Endothelial cell of umbilical vein (primary cell): ENCODE measurements around the gene SMYD4. TPM values are rescaled to one million over a fixed set of nuclear protein-coding genes. Genes with fewer than 3 reads are reported as not detected.
"Not testable (repeated sequence)": the region's sequence is repeated elsewhere in the genome, so short reads cannot be mapped to it uniquely, and the experiment has no call there.

ENCODE experiments used
- BruUV-seq: library from RNA; stranded (reverse); fragments of 400-500 nt; replicated peaks from 2 replicates; lab custom pipeline; 2021; lab: Mats Ljungman, UMichigan
- CTCF ChIA-PET: fragments of 300-600, 350-600 bp; sonication (Branson Sonifier 250); formaldehyde crosslinking; loops from one replicate; lab custom pipeline; 2021; ENCODE audit warnings: antibody characterized with exemption, inconsistent platforms; lab: Charles Lee
- POLR2A ChIA-PET: fragments of 300-600, 350-600 bp; sonication (Branson Sonifier 250); formaldehyde crosslinking; loops from one replicate; lab custom pipeline; 2021; ENCODE audit warnings: antibody characterized with exemption, inconsistent platforms; lab: Charles Lee
- DNase-seq: peaks from one replicate; pipeline ENCODE4 v3.0.0-alpha.2; 2011; ENCODE audit warnings: low read depth, low spot score
- FAIRE-seq: peaks from 2 replicates; lab custom pipeline; 2011; peaks lifted over from hg19 to GRCh38; lab: Jason Lieb, UNC
- H2AFZ ChIP-seq: 2 replicates; pipeline ENCODE4 v1.6.0; 2012; ENCODE audit warnings: low read depth, low read length, control low read depth, inconsistent platforms
- H3K27ac ChIP-seq: 2 replicates; pipeline ENCODE4 v1.5.1; 2011; ENCODE audit warnings: low read depth, mild to moderate bottlenecking, control low read depth, low read length, moderate library complexity; ENCODE audit not compliant: insufficient read depth
- H3K27me3 ChIP-seq, 2 experiments: 2 replicates each; pipeline versions ENCODE4 v1.6.0 to v1.6.1; 2011; ENCODE audit warnings: low read length in 2 of 2, mixed read lengths in 1 of 2; ENCODE audit not compliant: control insufficient read depth in 2 of 2, insufficient read depth in 2 of 2
- H3K36me3 ChIP-seq, 2 experiments: 2 replicates in 1 of 2; 3 replicates in 1 of 2; pipeline ENCODE4 v1.5.1; 2011; ENCODE audit warnings: low read length in 2 of 2, mild to moderate bottlenecking in 1 of 2, moderate library complexity in 1 of 2; ENCODE audit not compliant: control insufficient read depth in 2 of 2, insufficient read depth in 2 of 2; ENCODE audit errors: extremely low read depth in 1 of 2
- H3K4me1 ChIP-seq: 3 replicates; pipeline ENCODE4 v1.5.1; 2011; ENCODE audit warnings: mild to moderate bottlenecking, low read length; ENCODE audit not compliant: control insufficient read depth, insufficient read depth; ENCODE audit errors: extremely low read depth
- H3K4me2 ChIP-seq: 2 replicates; pipeline ENCODE4 v1.6.1; 2011; ENCODE audit warnings: low read length, control low read depth, mixed read lengths; ENCODE audit not compliant: insufficient read depth
- H3K4me3 ChIP-seq, 3 experiments: fragments of 200-600 bp in 1 of 3; sonication (generic), shearing (Covaris generic) in 1 of 3; replicated peaks in 1 of 3; 2 replicates each; pipeline ENCODE4 v1.5.1; 2011 to 2016; ENCODE audit warnings: control low read depth in 3 of 3, low read length in 3 of 3, mild to moderate bottlenecking in 2 of 3, inconsistent platforms in 1 of 3, low read depth in 1 of 3, moderate library complexity in 1 of 3; ENCODE audit not compliant: insufficient read depth in 1 of 3
- H3K79me2 ChIP-seq: 2 replicates; pipeline ENCODE4 v1.6.0; 2012; ENCODE audit warnings: low read length, inconsistent platforms; ENCODE audit not compliant: control insufficient read depth, insufficient read depth
- H3K9ac ChIP-seq: replicated peaks from 2 replicates; pipeline ENCODE3; 2011; ENCODE audit warnings: low read length, control low read depth; ENCODE audit not compliant: insufficient read depth; ENCODE audit errors: extremely low read depth
- H3K9me1 ChIP-seq: replicated peaks from 3 replicates; pipeline ENCODE4 v1.6.0; 2011; ENCODE audit warnings: mild to moderate bottlenecking, low read length; ENCODE audit not compliant: control insufficient read depth, insufficient read depth; ENCODE audit errors: extremely low read depth
- H3K9me3 ChIP-seq: replicated peaks from 2 replicates; pipeline ENCODE4 v1.5.1; 2012; ENCODE audit warnings: low read length, inconsistent platforms; ENCODE audit not compliant: control insufficient read depth, insufficient read depth
- H4K20me1 ChIP-seq: replicated peaks from 2 replicates; pipeline ENCODE3; 2011; ENCODE audit warnings: mild to moderate bottlenecking, low read length; ENCODE audit not compliant: control insufficient read depth, insufficient read depth; ENCODE audit errors: extremely low read depth
- EZH2 ChIP-seq: IDR thresholded peaks from 2 replicates; pipeline ENCODE4 v1.6.1; 2012; ENCODE audit warnings: borderline replicate concordance, low read depth, mild to moderate bottlenecking, moderate library complexity, low read length, inconsistent platforms; ENCODE audit not compliant: severe bottlenecking
- FOS ChIP-seq: IDR thresholded peaks from 2 replicates; pipeline ENCODE4 v1.6.1; 2011; ENCODE audit warnings: mild to moderate bottlenecking, low read length, moderate library complexity, borderline replicate concordance; ENCODE audit not compliant: insufficient read depth
- GATA2 ChIP-seq: IDR thresholded peaks from 2 replicates; pipeline ENCODE4 v1.7.0; 2011; ENCODE audit warnings: low read depth, mild to moderate bottlenecking, moderate library complexity, mixed read lengths, low read length; ENCODE audit not compliant: insufficient read length, insufficient read depth
- JUN ChIP-seq: IDR thresholded peaks from 2 replicates; pipeline ENCODE4 v1.6.1; 2011; ENCODE audit warnings: borderline replicate concordance, low read depth; ENCODE audit not compliant: insufficient read length, insufficient read depth
- MYC ChIP-seq: IDR thresholded peaks from one replicate; pipeline ENCODE4 v1.6.1; 2011; ENCODE audit warnings: mild to moderate bottlenecking, low read depth, low read length
- POLR2A ChIP-seq: IDR thresholded peaks from 2 replicates; pipeline ENCODE4 v1.6.1; 2012; ENCODE audit warnings: low read depth, mild to moderate bottlenecking, control low read depth, low read length
- POLR2AphosphoS5 ChIP-seq: IDR thresholded peaks from 2 replicates; pipeline ENCODE4 v1.6.1; 2012; ENCODE audit warnings: low read depth, mild to moderate bottlenecking, control low read depth, low read length, moderate library complexity; ENCODE audit not compliant: insufficient read depth
- dilution Hi-C: fragments of 300-500 bp; cut with MboI; formaldehyde crosslinking; loops from one replicate; pipeline ENCODE4 v1.15.0; 2019; ENCODE audit warnings: low sequenced_read_pairs; ENCODE audit not compliant: extremely low pct_ligation_motif_present
- intact Hi-C: fragments of 100-400 bp; cut with micrococcal nuclease; formaldehyde crosslinking; loops from one replicate; pipeline ENCODE4 v1.10.0; 2022
- polyA plus RNA-seq, 4 experiments: library from polyadenylated mRNA; depleted of rRNA in 3 of 4; stranded (reverse) in 3 of 4; unstranded in 1 of 4; fragments of >200 nt; gene quantifications; 2 replicates each; pipeline versions ENCODE4 v1.2.1 to v1.2.3, GENCODE V29; 2011 to 2012; ENCODE audit warnings: missing spikeins in 1 of 4
- total RNA-seq: library from RNA; stranded (reverse); gene quantifications from 2 replicates; pipeline ENCODE4 v1.2.3, GENCODE V29; 2021
- TF ChIP-seq, protein P1 (sequence below), 2 donors: IDR thresholded peaks; 1 replicate in 1 of 2; 2 replicates in 1 of 2; pipeline ENCODE4 v1.5.1; 2011; ENCODE audit warnings: low read length in 2 of 2, mild to moderate bottlenecking in 2 of 2, moderate library complexity in 2 of 2, control low read depth in 1 of 2, inconsistent platforms in 1 of 2, low read depth in 1 of 2; ENCODE audit not compliant: insufficient read depth in 1 of 2; ENCODE audit errors: extremely low read depth in 1 of 2
- TF ChIP-seq, protein P2 (sequence below): IDR thresholded peaks from 2 replicates; pipeline ENCODE4 v1.6.1; 2011; ENCODE audit not compliant: insufficient read depth, insufficient read length

SMYD4 gene
- total and polyA plus RNA-seq, 2 donors (not counting 3 experiments of a cell fraction or from before 2014, with no cell fraction given) = 6.0 to 14.6 TPM

DNA sequence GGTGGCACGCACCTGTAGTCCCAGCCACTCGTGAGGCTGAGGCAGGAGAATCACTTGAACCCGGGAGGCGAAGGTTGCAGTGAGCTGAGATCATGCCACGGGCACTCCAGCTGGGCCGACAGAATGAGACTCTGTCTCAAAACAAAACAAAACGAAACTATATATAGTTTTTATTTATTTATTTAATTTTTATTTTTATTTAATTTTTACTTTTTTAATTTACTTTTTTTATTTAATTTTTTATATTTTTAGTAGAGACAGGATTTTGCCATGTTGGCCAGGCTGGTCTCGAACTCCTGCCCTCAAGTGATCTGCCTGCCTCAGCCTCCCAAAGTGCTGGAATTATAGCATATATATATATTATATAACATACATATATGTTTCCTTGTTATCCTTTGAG is 26.8 kb upstream of the SMYD4 start:
- CTCF ChIA-PET = interaction anchor here (1.0 to 1.4 kb wide), 2 partner anchors 17 to 73 kb away, joined by 3 read pairs; no protein-coding TSS in a partner anchor
- H3K36me3 ChIP-seq, intact Hi-C loops, FAIRE-seq, dilution Hi-C loops, H3K27ac ChIP-seq, H3K9me3 ChIP-seq, DNase-seq, H4K20me1 ChIP-seq, BruUV-seq, H3K79me2 ChIP-seq, H3K9ac ChIP-seq, POLR2A ChIA-PET, H3K27me3 ChIP-seq, H3K4me3 ChIP-seq, H2AFZ ChIP-seq, H3K4me1 ChIP-seq, H3K4me2 ChIP-seq, H3K9me1 ChIP-seq: not testable (repeated sequence)

DNA sequence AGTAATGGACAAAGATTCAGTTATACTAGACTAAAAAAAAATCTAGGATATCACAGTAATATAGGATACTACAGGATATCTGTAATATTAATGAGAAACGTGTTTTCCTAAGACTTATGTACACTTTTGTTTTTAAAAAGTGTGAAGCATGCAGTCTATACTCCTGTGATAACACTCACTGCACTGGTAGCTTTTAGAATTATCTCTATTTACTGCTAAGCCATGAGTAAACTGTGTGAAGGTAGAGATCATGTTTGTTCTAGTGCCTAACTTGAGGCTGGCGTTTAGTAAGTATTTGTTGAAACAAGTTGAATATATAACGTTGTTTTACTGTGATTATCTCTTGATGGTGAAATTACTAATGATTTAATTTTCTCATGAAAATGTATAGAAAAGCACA is 24.0 kb upstream of the SMYD4 start:
- Histone ChIP-seq H3K27me3 (no peaks in the 10 kb centered on the region), H3K79me2 (no peaks in the 10 kb centered on the region), H2AFZ (no peak overlapping the region), H3K9me1 (no peaks in the 10 kb centered on the region), H3K4me1 (no peaks in the 10 kb centered on the region), H4K20me1 (no peaks in the 10 kb centered on the region), H3K9ac (no peak overlapping the region), H3K9me3 (no peaks in the 10 kb centered on the region), H3K4me2 (no peak overlapping the region), H3K27ac (no peak overlapping the region), H3K4me3 (no peak overlapping the region), H3K36me3 (peaks cover 4 to 9% of the 10 kb centered on the region in 2 experiments)
- ChIA-PET POLR2A (no interaction called here), CTCF (interaction anchor here (0.8 to 1.2 kb wide), 2 partner anchors 10 to 12 kb away, joined by 3 to 4 read pairs; no protein-coding TSS in a partner anchor)
- dilution Hi-C loops = no loop called here
- no peak for TF ChIP-seq MYC
- TF ChIP-seq POLR2AphosphoS5 = no peak
- TF ChIP-seq, protein P1, sequence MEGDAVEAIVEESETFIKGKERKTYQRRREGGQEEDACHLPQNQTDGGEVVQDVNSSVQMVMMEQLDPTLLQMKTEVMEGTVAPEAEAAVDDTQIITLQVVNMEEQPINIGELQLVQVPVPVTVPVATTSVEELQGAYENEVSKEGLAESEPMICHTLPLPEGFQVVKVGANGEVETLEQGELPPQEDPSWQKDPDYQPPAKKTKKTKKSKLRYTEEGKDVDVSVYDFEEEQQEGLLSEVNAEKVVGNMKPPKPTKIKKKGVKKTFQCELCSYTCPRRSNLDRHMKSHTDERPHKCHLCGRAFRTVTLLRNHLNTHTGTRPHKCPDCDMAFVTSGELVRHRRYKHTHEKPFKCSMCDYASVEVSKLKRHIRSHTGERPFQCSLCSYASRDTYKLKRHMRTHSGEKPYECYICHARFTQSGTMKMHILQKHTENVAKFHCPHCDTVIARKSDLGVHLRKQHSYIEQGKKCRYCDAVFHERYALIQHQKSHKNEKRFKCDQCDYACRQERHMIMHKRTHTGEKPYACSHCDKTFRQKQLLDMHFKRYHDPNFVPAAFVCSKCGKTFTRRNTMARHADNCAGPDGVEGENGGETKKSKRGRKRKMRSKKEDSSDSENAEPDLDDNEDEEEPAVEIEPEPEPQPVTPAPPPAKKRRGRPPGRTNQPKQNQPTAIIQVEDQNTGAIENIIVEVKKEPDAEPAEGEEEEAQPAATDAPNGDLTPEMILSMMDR (IDR thresholded peaks at IDR 0.05; ENCODE audit: extremely low read depth in 1 of 2, insufficient read depth in 1 of 2, low read depth in 1 of 2, low read length in 2 of 2) = no peak
- TF ChIP-seq FOS = no peak
- no peak for TF ChIP-seq JUN
- TF ChIP-seq, protein P2, sequence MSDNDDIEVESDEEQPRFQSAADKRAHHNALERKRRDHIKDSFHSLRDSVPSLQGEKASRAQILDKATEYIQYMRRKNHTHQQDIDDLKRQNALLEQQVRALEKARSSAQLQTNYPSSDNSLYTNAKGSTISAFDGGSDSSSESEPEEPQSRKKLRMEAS = no peak
- TF ChIP-seq EZH2 = no peak
- no peak for TF ChIP-seq GATA2
- TF ChIP-seq POLR2A = no peak
- BruUV-seq = no TSS peak
- intact Hi-C loops = no loop called here
- FAIRE-seq = no peak
- DNase-seq = no peak
